CD14-positive monocyte (primary cell): Measurements from ENCODE around the gene RAI1. TPM values are rescaled to one million over a fixed set of nuclear protein-coding genes. Genes with fewer than 3 reads are reported as not detected.

ENCODE experiments used
- DNase-seq, 3 donors: peaks; one replicate each; pipeline ENCODE4 v3.0.0-alpha.2; 2011 to 2022
- H2AFZ ChIP-seq: 2 replicates; pipeline ENCODE4 v1.6.0; 2012; ENCODE audit warnings: mild to moderate bottlenecking, low read depth, low read length, inconsistent platforms; ENCODE audit not compliant: insufficient read depth, poor library complexity, severe bottlenecking
- H3K27ac ChIP-seq, 2 donors: 1 replicate in 1 of 2; 2 replicates in 1 of 2; pipeline ENCODE4 v1.5.1; 2012 to 2013; ENCODE audit warnings: low read length in 2 of 2, control low read depth in 1 of 2, inconsistent platforms in 1 of 2, low read depth in 1 of 2, mild to moderate bottlenecking in 1 of 2
- H3K27me3 ChIP-seq, 2 donors: one replicate each; pipeline versions ENCODE4 v1.6.0 to v1.6.1; 2011 to 2013; ENCODE audit warnings: low read length in 2 of 2; ENCODE audit not compliant: control insufficient read depth in 2 of 2, insufficient read depth in 2 of 2
- H3K36me3 ChIP-seq, 2 donors: replicated peaks in 1 of 2; 1 replicate in 1 of 2; 2 replicates in 1 of 2; pipeline versions ENCODE4 v1.5.1 to v1.6.1; 2012 to 2013; ENCODE audit warnings: low read length in 2 of 2, control low read depth in 1 of 2, inconsistent platforms in 1 of 2, mild to moderate bottlenecking in 1 of 2; ENCODE audit not compliant: insufficient read depth in 2 of 2, control insufficient read depth in 1 of 2
- H3K4me1 ChIP-seq, 2 donors: 1 replicate in 1 of 2; 2 replicates in 1 of 2; pipeline versions ENCODE4 v1.5.1 to v1.6.1; 2012 to 2013; ENCODE audit warnings: low read length in 2 of 2, control low read depth in 1 of 2, inconsistent platforms in 1 of 2, mild to moderate bottlenecking in 1 of 2, moderate library complexity in 1 of 2; ENCODE audit not compliant: insufficient read depth in 2 of 2, control insufficient read depth in 1 of 2
- H3K4me2 ChIP-seq: replicated peaks from 2 replicates; pipeline ENCODE3; 2012; ENCODE audit warnings: low read length, moderate library complexity, mild to moderate bottlenecking; ENCODE audit not compliant: poor library complexity, severe bottlenecking; ENCODE audit errors: extremely low read depth
- H3K4me3 ChIP-seq, 3 experiments: fragments of 200-600 bp in 1 of 3; sonication (generic) in 1 of 3; replicated peaks in 1 of 3; 1 replicate in 2 of 3; 2 replicates in 1 of 3; pipeline ENCODE4 v1.5.1; 2011 to 2013; ENCODE audit warnings: low read length in 3 of 3, mild to moderate bottlenecking in 3 of 3, control low read depth in 2 of 3, low read depth in 2 of 3, inconsistent platforms in 1 of 3, moderate library complexity in 1 of 3
- H3K79me2 ChIP-seq: 2 replicates; pipeline ENCODE4 v1.6.0; 2012; ENCODE audit warnings: mild to moderate bottlenecking, control low read depth, inconsistent platforms, low read length, moderate library complexity; ENCODE audit not compliant: insufficient read depth
- H3K9ac ChIP-seq: 2 replicates; pipeline ENCODE4 v1.6.0; 2017; ENCODE audit warnings: low read length, mild to moderate bottlenecking; ENCODE audit not compliant: insufficient read depth, poor library complexity, severe bottlenecking
- H3K9me3 ChIP-seq, 2 donors: replicated peaks in 1 of 2; 1 replicate in 1 of 2; 2 replicates in 1 of 2; pipeline versions ENCODE4 v1.5.1 to v1.6.1; 2012 to 2013; ENCODE audit warnings: low read length in 2 of 2, control low read depth in 1 of 2; ENCODE audit not compliant: control insufficient read depth in 1 of 2, insufficient read depth in 1 of 2
- H4K20me1 ChIP-seq: 2 replicates; pipeline ENCODE4 v1.6.0; 2012; ENCODE audit warnings: mild to moderate bottlenecking, low read length, control low read depth, moderate library complexity; ENCODE audit not compliant: insufficient read depth
- H3K27ac Mint-ChIP-seq, 7 donors: one replicate each; pipeline ENCODE4 v1.8.0; 2020; ENCODE audit warnings: mild to moderate bottlenecking in 7 of 7, mixed read lengths in 7 of 7, moderate library complexity in 6 of 7, inconsistent platforms in 2 of 7
- H3K27me3 Mint-ChIP-seq, 3 donors: one replicate each; pipeline ENCODE4 v1.8.0; 2021 to 2022; ENCODE audit warnings: low read depth in 3 of 3, mild to moderate bottlenecking in 3 of 3, mixed read lengths in 3 of 3, moderate library complexity in 3 of 3, inconsistent platforms in 1 of 3
- H3K36me3 Mint-ChIP-seq, 2 donors: one replicate each; pipeline ENCODE4 v1.8.0; 2020; ENCODE audit warnings: mixed read lengths in 2 of 2, inconsistent platforms in 1 of 2, mild to moderate bottlenecking in 1 of 2
- H3K4me1 Mint-ChIP-seq: one replicate; pipeline ENCODE4 v1.8.0; 2020; ENCODE audit warnings: mild to moderate bottlenecking, mixed read lengths
- H3K4me3 Mint-ChIP-seq, 2 donors: one replicate each; pipeline ENCODE4 v1.8.0; 2020; ENCODE audit warnings: mild to moderate bottlenecking in 2 of 2, mixed read lengths in 2 of 2, moderate library complexity in 1 of 2
- H3K9me3 Mint-ChIP-seq, 7 donors: one replicate each; pipeline ENCODE4 v1.8.0; 2020 to 2022; ENCODE audit warnings: mixed read lengths in 7 of 7, mild to moderate bottlenecking in 6 of 7, moderate library complexity in 6 of 7, inconsistent platforms in 2 of 7
- CTCF ChIP-seq: fragments of 200-600 bp; IDR thresholded peaks from one replicate; pipeline ENCODE4 v1.8.0; 2022; ENCODE audit warnings: antibody characterized with exemption, mild to moderate bottlenecking
- WGBS: methylation state at CpG from one replicate; pipeline ENCODE4 v1.1.5; 2013; ENCODE audit warnings: missing lambda C conversion rate; ENCODE audit not compliant: insufficient coverage; 5-methylcytosine and 5-hydroxymethylcytosine counted together
- intact Hi-C, 2 donors: fragments of 100-400 bp; cut with micrococcal nuclease; formaldehyde crosslinking; loops; one replicate each; pipeline versions ENCODE4 v1.15.0 to v1.15.1; 2023
- polyA plus RNA-seq, 3 donors: library from polyadenylated mRNA; depleted of rRNA in 1 of 3; unstranded in 2 of 3; stranded (reverse) in 1 of 3; fragments of 300-500 nt in 2 of 3; fragments of >200 nt in 1 of 3; fragmentation: Illumina TruSeq in 2 of 3; gene quantifications; 1 replicate in 2 of 3; 2 replicates in 1 of 3; pipeline ENCODE4 v1.2.3, GENCODE V29; 2012 to 2021

The RAI1 gene
- polyA plus RNA-seq, 3 donors, result 0.89 to 4.4 (median 1.5) TPM

GRCh38 chr17:17782523-17783115 lies 101.4 kb downstream of the RAI1 start:
- DNase-seq, result no peak
- Histone ChIP-seq H3K36me3 (no peaks in the 10 kb centered on the region), H3K9ac (no peak overlapping the region), H4K20me1 (peaks cover 97% of the 10 kb centered on the region), H3K4me1 (peaks cover 18 to 39% of the 10 kb centered on the region in 2 donors), H3K4me2 (peak overlapping the region; percentile 74), H3K9me3 (no peaks in the 10 kb centered on the region), H3K27me3 (peaks cover 27 to 40% of the 10 kb centered on the region in 2 donors), H3K79me2 (peaks cover 8% of the 10 kb centered on the region), H3K4me3 (peak overlapping the region in 1 of 3 experiments; percentile 64), H3K27ac (no peak overlapping the region), H2AFZ (no peak overlapping the region)
- intact Hi-C loops, result no loop called here
- Mint-ChIP-seq H3K36me3 (peaks cover 4 to 5% of the 10 kb centered on the region in 2 donors), H3K9me3 (peaks cover 0 to 7% (median 4%) of the 10 kb centered on the region in 7 donors), H3K4me3 (peak overlapping the region; percentile 63 to 86), H3K27ac (no peak overlapping the region), H3K4me1 (peaks cover 27% of the 10 kb centered on the region), H3K27me3 (peaks cover 42 to 57% (median 56%) of the 10 kb centered on the region in 3 donors)
- under 1% methylated on average over 45 of the region's 57 CpGs for WGBS
- TF ChIP-seq CTCF, result no peak

- H3K36me3 ChIP-seq, result no peaks in the 10 kb centered on the region
- no peaks in the 10 kb centered on the region for H3K9me3 ChIP-seq
- peak; percentile 25 for TF ChIP-seq CTCF
- under 1% methylated on average over 70 of the region's 75 CpGs for WGBS
- peak overlapping the region; percentile 74 for H3K4me2 ChIP-seq
- Mint-ChIP-seq H3K27me3 (peaks cover 42 to 57% (median 56%) of the 10 kb centered on the region in 3 donors), H3K4me3 (peak overlapping the region; percentile 63 to 86), H3K4me1 (peaks cover 27% of the 10 kb centered on the region), H3K36me3 (peaks cover under 1 to 5% of the 10 kb centered on the region in 2 donors), H3K9me3 (peaks cover 0 to 7% (median 4%) of the 10 kb centered on the region in 7 donors), H3K27ac (no peak overlapping the region)
- H2AFZ ChIP-seq, result no peak overlapping the region
- DNase-seq, result no peak
- peaks cover 18 to 39% of the 10 kb centered on the region in 2 donors for H3K4me1 ChIP-seq
- H3K27me3 ChIP-seq, result peaks cover 27 to 40% of the 10 kb centered on the region in 2 donors
- H3K27ac ChIP-seq, result no peak overlapping the region
- peak overlapping the region in 1 of 3 experiments; percentile 64 for H3K4me3 ChIP-seq
- no peak overlapping the region for H3K9ac ChIP-seq
- peaks cover 97% of the 10 kb centered on the region for H4K20me1 ChIP-seq
- intact Hi-C loops, result no loop called here
- peaks cover 8% of the 10 kb centered on the region for H3K79me2 ChIP-seq
Measured at GRCh38 chr17:17783116-17783824, 102.0 kb downstream of the RAI1 start.
